ENCODE results near the gene TGFBR2.

TGFBR2 gene

GRCh38 chr3:30673425-30674341, 67.3 kb downstream of the TGFBR2 start:
- Histone ChIP-seq H3K4me2 (ENCODE audit: low read length) (no peak overlapping the region), H3K4me3 (ENCODE audit: low read length) (no peak overlapping the region), H3K9me3 (ENCODE audit: insufficient read depth, low read length) (no peaks in the 10 kb centered on the region), H3K27ac (ENCODE audit: low read length) (no peak overlapping the region), H3K9ac (ENCODE audit: low read length) (no peak overlapping the region), H3K36me3 (replicated peaks; ENCODE audit: low read depth, low read length) (peaks cover 53% of the 10 kb centered on the region), H3K79me2 (ENCODE audit: low read length) (peaks cover 2% of the 10 kb centered on the region; the same call in 1 of the 2 replicates), H4K20me1 (ENCODE audit: insufficient read depth, low read length) (peaks cover 12% of the 10 kb centered on the region; the same call in 1 of the 2 replicates), H2AFZ (ENCODE audit: low read depth, low read length) (no peak overlapping the region), H3K27me3 (ENCODE audit: low read depth, low read length) (peaks cover 23% of the 10 kb centered on the region), H3K4me1 (ENCODE audit: low read length) (peaks cover 30% of the 10 kb centered on the region)
- TF ChIP-seq EZH2phosphoT487 (IDR thresholded peaks at IDR 0.05; ENCODE audit: low read depth) (no peak), CTCF (IDR thresholded peaks at IDR 0.05; ENCODE audit: low read depth, low read length) (no peak)

- peaks cover 30% of the 10 kb centered on the region for H3K4me1 ChIP-seq (ENCODE audit: low read length)
- peaks cover 32% of the 10 kb centered on the region for H3K27me3 ChIP-seq (ENCODE audit: low read depth, low read length)
- H3K36me3 ChIP-seq (replicated peaks; ENCODE audit: low read depth, low read length), result peaks cover 56% of the 10 kb centered on the region
- no peaks in the 10 kb centered on the region for H3K9me3 ChIP-seq (ENCODE audit: insufficient read depth, low read length)
- H4K20me1 ChIP-seq (ENCODE audit: insufficient read depth, low read length), result peaks cover 12% of the 10 kb centered on the region; the same call in 1 of the 2 replicates
- H3K4me2 ChIP-seq (ENCODE audit: low read length), result no peak overlapping the region
- no peak overlapping the region for H3K9ac ChIP-seq (ENCODE audit: low read length)
- no peak overlapping the region for H3K4me3 ChIP-seq (ENCODE audit: low read length)
- H2AFZ ChIP-seq (ENCODE audit: low read depth, low read length), result no peak overlapping the region
- H3K27ac ChIP-seq (ENCODE audit: low read length), result no peak overlapping the region
- TF ChIP-seq EZH2phosphoT487 (IDR thresholded peaks at IDR 0.05; ENCODE audit: low read depth) (no peak), CTCF (IDR thresholded peaks at IDR 0.05; ENCODE audit: low read depth, low read length) (no peak)
- peaks cover 2% of the 10 kb centered on the region; the same call in 1 of the 2 replicates for H3K79me2 ChIP-seq (ENCODE audit: low read length)
Measured at GRCh38 chr3:30675006-30675405, 68.6 kb downstream of the TGFBR2 start.

- H3K4me3 ChIP-seq (ENCODE audit: low read length), result no peak overlapping the region
- no peak overlapping the region for H3K9ac ChIP-seq (ENCODE audit: low read length)
- H3K4me1 ChIP-seq (ENCODE audit: low read length), result peaks cover 32% of the 10 kb centered on the region
- no peak overlapping the region for H2AFZ ChIP-seq (ENCODE audit: low read depth, low read length)
- TF ChIP-seq EZH2phosphoT487 (IDR thresholded peaks at IDR 0.05; ENCODE audit: low read depth), result no peak
- TF ChIP-seq CTCF (IDR thresholded peaks at IDR 0.05; ENCODE audit: low read depth, low read length), result no peak
- no peak overlapping the region for H3K27ac ChIP-seq (ENCODE audit: low read length)
- H4K20me1 ChIP-seq (ENCODE audit: insufficient read depth, low read length), result peaks cover 12% of the 10 kb centered on the region; the same call in 1 of the 2 replicates
- H3K4me2 ChIP-seq (ENCODE audit: low read length), result 0 out of 2 replicates have a peak overlapping the region, but pooled peaks have one; percentile 81
- peaks cover 53% of the 10 kb centered on the region for H3K36me3 ChIP-seq (replicated peaks; ENCODE audit: low read depth, low read length)
- no peaks in the 10 kb centered on the region for H3K9me3 ChIP-seq (ENCODE audit: insufficient read depth, low read length)
- H3K79me2 ChIP-seq (ENCODE audit: low read length), result peaks cover 2% of the 10 kb centered on the region; the same call in 1 of the 2 replicates
- peaks cover 32% of the 10 kb centered on the region for H3K27me3 ChIP-seq (ENCODE audit: low read depth, low read length)
Measured at GRCh38 chr3:30675774-30676173, 69.4 kb downstream of the TGFBR2 start.
